ENCODE measurements around the gene RASAL2. TPM values are rescaled to one million over a fixed set of nuclear protein-coding genes. Genes with fewer than 3 reads are reported as not detected.

The RASAL2 gene
- total RNA-seq, 5 donors from 2014 or later (not counting 1 experiment from before 2014, with no cell fraction given), result 0.05 to 0.19 (median 0.11) TPM; not detected in 1

DNA sequence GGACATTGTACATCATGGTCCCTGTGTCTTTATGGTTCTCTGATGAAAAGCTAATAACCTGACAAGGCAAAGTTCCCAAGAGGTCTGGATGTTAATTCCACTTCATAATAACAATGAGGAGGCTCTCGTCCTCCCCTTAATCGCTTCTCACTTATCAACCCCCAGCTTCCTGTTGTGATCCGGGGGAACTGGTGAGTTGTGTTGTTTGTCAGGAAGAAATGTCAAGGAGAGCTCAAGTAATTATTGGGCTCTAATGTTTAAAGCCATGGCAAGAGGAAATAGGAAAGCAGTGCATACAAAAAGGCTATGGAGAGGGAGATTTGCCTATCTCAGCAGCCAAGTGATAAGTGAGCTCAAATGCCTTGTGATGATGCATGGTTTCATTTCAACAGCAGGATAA is 42.8 kb upstream of the RASAL2 start:
- no peaks in the 10 kb centered on the region for H3K4me1 Mint-ChIP-seq
- POLR2A ChIA-PET, result no interaction called here
- no peak overlapping the region for H3K4me3 ChIP-seq (ENCODE audit: control insufficient read depth in 1 of 2, extremely low read depth in 1 of 2, low read length in 1 of 2)
- H3K4me3 Mint-ChIP-seq, result no peak overlapping the region
- CTCF ChIA-PET, result no interaction called here
- H3K27ac ChIP-seq (ENCODE audit: low read length), result no peak overlapping the region
- no CpG with 5 or more reads among the region's 3 CpGs for WGBS (ENCODE audit: insufficient coverage)
- no peaks in the 10 kb centered on the region for H3K27me3 ChIP-seq (replicated peaks in 1 of 2; ENCODE audit: control insufficient read depth in 2 of 2, extremely low read depth in 1 of 2, insufficient read depth in 2 of 2, low read length in 1 of 2)
- no peak for DNase-seq
- H3K4me1 ChIP-seq (ENCODE audit: control insufficient read depth in 1 of 2, extremely low read depth in 1 of 2, insufficient read depth in 2 of 2, low read length in 2 of 2), result no peaks in the 10 kb centered on the region
- no peak for ATAC-seq (replicated peaks in 1 of 4)
- no peak overlapping the region for H3K27ac Mint-ChIP-seq
- peaks cover 0 to 3% of the 10 kb centered on the region in 2 donors for H3K27me3 Mint-ChIP-seq
- H3K36me3 ChIP-seq (ENCODE audit: control insufficient read depth in 2 of 2, extremely low read depth in 1 of 2, insufficient read depth in 1 of 2, low read length in 1 of 2), result no peaks in the 10 kb centered on the region
- H3K9me3 ChIP-seq, result no peaks in the 10 kb centered on the region
- H3K9me3 Mint-ChIP-seq, result peaks cover 0 to 8% (median 0%) of the 10 kb centered on the region in 3 donors
- no peaks in the 10 kb centered on the region for H3K36me3 Mint-ChIP-seq

DNA sequence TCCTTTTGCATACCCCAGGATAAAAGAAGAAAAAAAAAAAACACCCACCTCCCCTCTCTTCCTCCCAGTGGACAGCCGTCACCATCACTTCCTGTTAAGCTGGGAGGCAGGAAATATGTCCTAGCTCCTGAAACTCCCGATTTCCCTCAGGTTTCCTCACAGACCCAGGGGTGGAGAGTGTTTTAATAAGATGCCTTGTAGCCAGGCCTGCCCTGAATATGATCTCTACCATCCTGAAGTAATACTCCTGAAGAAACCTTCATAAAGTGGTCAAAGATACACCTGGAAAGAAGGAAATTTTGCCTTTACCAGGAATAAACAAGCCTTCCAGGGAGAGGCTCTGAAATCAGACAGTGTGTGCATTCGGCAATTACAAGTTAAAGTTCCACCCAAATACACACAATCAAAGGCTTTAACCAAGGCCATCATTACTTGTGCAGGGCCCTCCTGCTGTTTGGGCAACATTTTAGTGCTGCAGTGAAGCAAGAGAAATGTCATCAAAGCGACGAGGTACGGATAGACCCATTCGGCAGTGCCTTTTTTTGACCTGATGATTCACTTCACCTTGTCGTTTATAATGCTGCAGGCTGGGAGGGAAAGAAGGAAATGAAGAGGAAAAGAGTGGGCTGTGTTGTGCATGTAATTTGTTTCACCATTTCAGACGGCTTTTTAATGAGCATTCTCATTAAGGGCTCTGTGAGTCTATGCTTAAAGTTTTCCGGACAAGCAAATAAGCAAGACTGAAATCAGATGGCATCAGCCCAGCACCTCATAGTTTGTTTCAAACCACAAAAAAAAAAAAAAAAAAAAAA is 41.0 kb upstream of the RASAL2 start:
- H3K27me3 ChIP-seq (replicated peaks in 1 of 2; ENCODE audit: control insufficient read depth in 2 of 2, extremely low read depth in 1 of 2, insufficient read depth in 2 of 2, low read length in 1 of 2), result no peaks in the 10 kb centered on the region
- ChIA-PET POLR2A (no interaction called here), CTCF (no interaction called here)
- peaks cover 0 to 3% of the 10 kb centered on the region in 2 donors for H3K27me3 Mint-ChIP-seq
- H3K4me3 Mint-ChIP-seq, result no peak overlapping the region
- H3K4me1 ChIP-seq (ENCODE audit: control insufficient read depth in 1 of 2, extremely low read depth in 1 of 2, insufficient read depth in 2 of 2, low read length in 2 of 2), result no peaks in the 10 kb centered on the region
- H3K36me3 Mint-ChIP-seq, result no peaks in the 10 kb centered on the region
- H3K9me3 ChIP-seq, result no peaks in the 10 kb centered on the region
- no peak overlapping the region for H3K27ac ChIP-seq (ENCODE audit: low read length)
- peaks cover 0 to 8% (median 0%) of the 10 kb centered on the region in 3 donors for H3K9me3 Mint-ChIP-seq
- H3K27ac Mint-ChIP-seq, result no peak overlapping the region
- H3K36me3 ChIP-seq (ENCODE audit: control insufficient read depth in 2 of 2, extremely low read depth in 1 of 2, insufficient read depth in 1 of 2, low read length in 1 of 2), result no peaks in the 10 kb centered on the region
- H3K4me1 Mint-ChIP-seq, result no peaks in the 10 kb centered on the region
- WGBS (ENCODE audit: insufficient coverage), result 91% methylated on average over 6 of the region's 10 CpGs
- ATAC-seq (replicated peaks in 1 of 4) (no peak), DNase-seq (no peak)
- H3K4me3 ChIP-seq (ENCODE audit: control insufficient read depth in 1 of 2, extremely low read depth in 1 of 2, low read length in 1 of 2), result no peak overlapping the region

DNA sequence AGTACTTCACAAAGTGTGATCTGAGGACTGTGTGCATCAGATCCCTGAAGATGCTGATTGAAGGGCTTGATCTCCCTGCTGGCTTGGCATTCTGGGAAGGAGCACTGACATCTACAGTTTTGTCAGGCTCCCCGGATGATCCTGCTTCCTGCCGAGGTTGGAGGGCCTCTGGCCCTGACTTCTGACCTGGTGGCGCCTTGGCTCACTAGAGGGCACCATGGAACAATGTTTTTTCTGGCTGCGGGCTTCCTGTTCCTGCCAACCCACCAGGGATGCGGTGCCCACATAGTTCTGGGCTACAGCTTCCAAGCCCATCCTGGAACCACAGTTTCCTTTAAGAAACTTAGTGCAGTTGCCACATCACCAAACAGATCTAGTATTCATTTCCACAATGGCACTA is 38.8 kb upstream of the RASAL2 start:
- no peak for ATAC-seq (replicated peaks in 1 of 4)
- Histone ChIP-seq H3K4me3 (ENCODE audit: control insufficient read depth in 1 of 2, extremely low read depth in 1 of 2, low read length in 1 of 2) (no peak overlapping the region), H3K27me3 (replicated peaks in 1 of 2; ENCODE audit: control insufficient read depth in 2 of 2, extremely low read depth in 1 of 2, insufficient read depth in 2 of 2, low read length in 1 of 2) (no peaks in the 10 kb centered on the region), H3K36me3 (ENCODE audit: control insufficient read depth in 2 of 2, extremely low read depth in 1 of 2, insufficient read depth in 1 of 2, low read length in 1 of 2) (no peaks in the 10 kb centered on the region), H3K9me3 (no peaks in the 10 kb centered on the region), H3K27ac (ENCODE audit: low read length) (no peak overlapping the region), H3K4me1 (ENCODE audit: control insufficient read depth in 1 of 2, extremely low read depth in 1 of 2, insufficient read depth in 2 of 2, low read length in 2 of 2) (no peaks in the 10 kb centered on the region)
- ChIA-PET CTCF (no interaction called here), POLR2A (no interaction called here)
- H3K27me3 Mint-ChIP-seq, result peaks cover 0 to 3% of the 10 kb centered on the region in 2 donors
- H3K36me3 Mint-ChIP-seq, result no peaks in the 10 kb centered on the region
- DNase-seq, result no peak
- WGBS (ENCODE audit: insufficient coverage), result 7% methylated on average over 5 of the region's 5 CpGs
- no peak overlapping the region for H3K4me3 Mint-ChIP-seq
- H3K9me3 Mint-ChIP-seq, result peaks cover 0 to 12% (median 0%) of the 10 kb centered on the region in 3 donors
- H3K4me1 Mint-ChIP-seq, result no peaks in the 10 kb centered on the region
- H3K27ac Mint-ChIP-seq, result no peak overlapping the region

DNA sequence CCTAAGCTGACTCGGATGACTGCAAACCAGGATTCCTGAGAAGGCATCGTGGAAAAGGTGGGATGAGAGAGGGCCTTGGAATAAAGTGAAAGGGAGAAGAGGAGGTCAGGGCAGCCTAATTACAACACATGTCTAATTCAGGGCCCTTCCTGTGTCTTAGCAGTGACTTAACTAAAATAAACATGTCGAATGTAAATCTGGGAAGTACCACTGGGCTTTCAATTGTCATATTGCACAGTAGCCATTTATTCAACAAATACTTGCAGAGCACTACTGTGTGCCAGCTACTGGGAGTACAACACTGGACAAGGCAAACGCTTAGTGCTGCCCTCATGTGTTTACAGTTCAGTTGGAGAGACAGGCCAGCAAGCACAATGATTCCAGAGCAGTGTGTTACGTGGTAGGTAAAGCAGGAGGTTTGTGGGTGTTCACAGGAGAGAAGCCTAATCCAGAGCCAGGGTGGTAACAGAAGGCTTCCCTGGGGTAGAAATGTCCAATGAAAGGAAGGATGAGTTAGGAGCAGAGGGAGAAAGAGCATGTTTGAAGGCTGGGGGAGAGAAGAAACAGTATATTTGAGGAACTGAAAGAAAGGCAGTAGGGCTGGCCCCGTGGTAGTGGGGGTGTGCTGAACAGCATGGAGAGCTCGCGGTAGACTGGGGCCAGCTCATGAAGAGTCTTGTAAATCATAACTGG is 38.0 kb upstream of the RASAL2 start:
- ATAC-seq (replicated peaks in 1 of 4), result no peak
- H3K36me3 ChIP-seq (ENCODE audit: control insufficient read depth in 2 of 2, extremely low read depth in 1 of 2, insufficient read depth in 1 of 2, low read length in 1 of 2), result no peaks in the 10 kb centered on the region
- Mint-ChIP-seq H3K4me3 (no peak overlapping the region), H3K27me3 (peaks cover 0 to 3% of the 10 kb centered on the region in 2 donors), H3K27ac (no peak overlapping the region), H3K4me1 (no peaks in the 10 kb centered on the region), H3K36me3 (no peaks in the 10 kb centered on the region), H3K9me3 (peaks cover 0 to 12% (median 2%) of the 10 kb centered on the region in 3 donors)
- H3K27ac ChIP-seq (ENCODE audit: low read length), result no peak overlapping the region
- H3K9me3 ChIP-seq, result no peaks in the 10 kb centered on the region
- no peaks in the 10 kb centered on the region for H3K27me3 ChIP-seq (replicated peaks in 1 of 2; ENCODE audit: control insufficient read depth in 2 of 2, extremely low read depth in 1 of 2, insufficient read depth in 2 of 2, low read length in 1 of 2)
- WGBS (ENCODE audit: insufficient coverage), result 54% methylated on average over 6 of the region's 8 CpGs
- no peaks in the 10 kb centered on the region for H3K4me1 ChIP-seq (ENCODE audit: control insufficient read depth in 1 of 2, extremely low read depth in 1 of 2, insufficient read depth in 2 of 2, low read length in 2 of 2)
- CTCF ChIA-PET, result no interaction called here
- POLR2A ChIA-PET, result no interaction called here
- no peak overlapping the region for H3K4me3 ChIP-seq (ENCODE audit: control insufficient read depth in 1 of 2, extremely low read depth in 1 of 2, low read length in 1 of 2)
- no peak for DNase-seq

DNA sequence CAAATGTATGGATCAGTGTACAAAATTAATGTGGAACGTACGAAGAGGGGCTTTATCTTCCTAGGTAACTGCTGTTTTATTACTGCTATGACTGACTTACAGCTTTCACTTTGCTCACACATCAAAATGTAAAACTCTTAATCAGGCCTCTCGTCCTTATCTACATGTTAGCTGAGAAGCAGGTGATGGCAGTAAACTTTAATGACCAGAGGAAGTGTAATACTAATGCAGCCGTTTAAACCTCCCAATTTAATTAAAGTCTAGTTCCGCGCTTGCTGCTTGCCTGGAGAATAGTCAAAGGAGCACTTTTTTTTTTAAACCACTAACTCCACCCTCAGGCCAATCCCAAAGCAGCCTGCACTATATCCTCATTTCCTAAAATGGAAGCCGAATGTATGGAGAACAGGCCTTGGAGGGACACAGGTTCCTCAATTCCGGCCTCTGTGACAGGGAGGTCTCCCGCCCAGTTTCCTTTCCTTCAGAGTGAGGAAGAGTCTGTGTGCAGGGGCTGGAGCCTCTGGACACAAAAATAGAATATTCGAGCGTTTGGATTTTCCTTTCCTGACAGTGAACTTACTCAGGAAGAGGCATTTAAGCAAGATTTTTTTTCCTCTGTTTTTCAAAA is 36.7 kb upstream of the RASAL2 start:
- Mint-ChIP-seq H3K4me1 (no peaks in the 10 kb centered on the region), H3K4me3 (no peak overlapping the region), H3K36me3 (no peaks in the 10 kb centered on the region), H3K27me3 (peaks cover 0 to 2% of the 10 kb centered on the region in 2 donors), H3K27ac (no peak overlapping the region), H3K9me3 (peaks cover 0 to 5% (median 3%) of the 10 kb centered on the region in 3 donors)
- no peak overlapping the region for H3K27ac ChIP-seq (ENCODE audit: low read length)
- CTCF ChIA-PET, result no interaction called here
- H3K9me3 ChIP-seq, result no peaks in the 10 kb centered on the region
- ATAC-seq (replicated peaks in 1 of 4), result no peak
- H3K27me3 ChIP-seq (replicated peaks in 1 of 2; ENCODE audit: control insufficient read depth in 2 of 2, extremely low read depth in 1 of 2, insufficient read depth in 2 of 2, low read length in 1 of 2), result no peaks in the 10 kb centered on the region
- no peaks in the 10 kb centered on the region for H3K4me1 ChIP-seq (ENCODE audit: control insufficient read depth in 1 of 2, extremely low read depth in 1 of 2, insufficient read depth in 2 of 2, low read length in 2 of 2)
- POLR2A ChIA-PET, result no interaction called here
- H3K36me3 ChIP-seq (ENCODE audit: control insufficient read depth in 2 of 2, extremely low read depth in 1 of 2, insufficient read depth in 1 of 2, low read length in 1 of 2), result no peaks in the 10 kb centered on the region
- H3K4me3 ChIP-seq (ENCODE audit: control insufficient read depth in 1 of 2, extremely low read depth in 1 of 2, low read length in 1 of 2), result no peak overlapping the region
- 100% methylated on average over 2 of the region's 11 CpGs for WGBS (ENCODE audit: insufficient coverage)
- no peak for DNase-seq

DNA sequence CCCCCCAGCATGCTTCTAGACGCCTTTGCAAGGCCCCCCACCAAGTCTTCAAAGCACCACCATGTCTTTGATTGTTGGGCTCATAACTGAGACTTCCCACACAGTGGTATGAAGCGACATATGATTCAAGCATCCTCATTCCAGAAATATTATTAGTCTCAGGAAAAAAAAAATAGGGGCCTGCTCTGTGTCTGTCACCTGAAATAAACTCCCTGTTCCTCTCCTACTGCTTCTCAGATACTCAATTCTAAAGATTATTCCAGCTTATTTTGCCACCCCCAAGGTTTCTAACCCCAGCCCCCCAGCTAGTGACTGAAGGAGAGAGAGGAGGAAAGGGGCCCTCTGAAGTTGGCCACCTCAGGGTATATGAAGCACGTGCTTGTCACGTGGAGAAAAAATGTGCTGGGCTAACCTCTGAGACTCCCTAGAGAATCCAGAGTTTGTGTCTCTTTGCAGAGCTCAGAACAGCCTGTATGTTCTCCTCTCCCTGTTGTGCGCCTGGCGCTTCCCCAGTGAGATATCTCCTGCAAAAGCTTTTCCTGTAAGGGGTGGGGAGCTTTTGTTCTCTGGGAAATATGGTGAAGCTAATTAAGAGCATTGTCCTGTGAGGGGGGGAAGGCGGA is 35.9 kb upstream of the RASAL2 start:
- DNase-seq (no peak), ATAC-seq (replicated peaks in 1 of 4) (no peak)
- H3K27me3 Mint-ChIP-seq, result no peaks in the 10 kb centered on the region
- H3K4me1 ChIP-seq (ENCODE audit: control insufficient read depth in 1 of 2, extremely low read depth in 1 of 2, insufficient read depth in 2 of 2, low read length in 2 of 2), result no peaks in the 10 kb centered on the region
- H3K27ac ChIP-seq (ENCODE audit: low read length), result no peak overlapping the region
- no peaks in the 10 kb centered on the region for H3K27me3 ChIP-seq (replicated peaks in 1 of 2; ENCODE audit: control insufficient read depth in 2 of 2, extremely low read depth in 1 of 2, insufficient read depth in 2 of 2, low read length in 1 of 2)
- no peaks in the 10 kb centered on the region for H3K36me3 Mint-ChIP-seq
- H3K9me3 ChIP-seq, result no peaks in the 10 kb centered on the region
- H3K9me3 Mint-ChIP-seq, result peaks cover 0 to 5% (median 3%) of the 10 kb centered on the region in 3 donors
- ChIA-PET CTCF (no interaction called here), POLR2A (no interaction called here)
- no peak overlapping the region for H3K4me3 ChIP-seq (ENCODE audit: control insufficient read depth in 1 of 2, extremely low read depth in 1 of 2, low read length in 1 of 2)
- H3K36me3 ChIP-seq (ENCODE audit: control insufficient read depth in 2 of 2, extremely low read depth in 1 of 2, insufficient read depth in 1 of 2, low read length in 1 of 2), result no peaks in the 10 kb centered on the region
- WGBS (ENCODE audit: insufficient coverage), result 36% methylated on average over 2 of the region's 7 CpGs
- no peak overlapping the region for H3K4me3 Mint-ChIP-seq
- H3K27ac Mint-ChIP-seq, result no peak overlapping the region
- H3K4me1 Mint-ChIP-seq, result no peaks in the 10 kb centered on the region

All from T-cell (primary cell).